HG02763 (cell line): ENCODE results near the gene RASL10B.
"Not testable (repeated sequence)": the region's sequence is repeated elsewhere in the genome, so short reads cannot be mapped to it uniquely, and the experiment has no call there.

ENCODE experiments used
- ATAC-seq: cut with Tn5 transposase; IDR thresholded peaks from one replicate; pipeline ENCODE4 v1.9.1; 2021; ENCODE audit warnings: mild to moderate bottlenecking, moderate library complexity; ENCODE audit not compliant: unreplicated experiment

The RASL10B gene

GRCh38 chr17:35740997-35741931, 9.8 kb downstream of the RASL10B start:
- ATAC-seq = no peak

DNA sequence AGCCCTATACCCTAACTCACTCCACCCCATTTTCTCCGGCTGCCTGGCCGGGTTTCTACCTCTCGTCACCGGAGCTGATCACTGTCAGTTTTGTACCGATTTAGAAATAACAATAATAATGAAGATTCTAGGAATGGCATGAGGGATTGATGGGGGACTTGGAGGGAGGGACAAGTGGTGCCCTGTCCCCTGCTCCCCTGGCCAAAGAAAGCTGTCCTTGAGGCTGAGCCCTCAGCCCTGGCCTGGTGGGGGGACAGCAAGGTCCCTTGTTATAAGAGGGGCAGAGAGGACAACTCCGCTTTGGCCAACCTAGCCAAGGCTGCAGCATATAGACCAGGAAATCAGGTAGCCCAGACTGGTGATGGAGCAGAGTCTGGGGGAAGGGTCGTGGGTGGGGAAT, 11.1 kb downstream of the RASL10B start:
- ATAC-seq = no peak

DNA sequence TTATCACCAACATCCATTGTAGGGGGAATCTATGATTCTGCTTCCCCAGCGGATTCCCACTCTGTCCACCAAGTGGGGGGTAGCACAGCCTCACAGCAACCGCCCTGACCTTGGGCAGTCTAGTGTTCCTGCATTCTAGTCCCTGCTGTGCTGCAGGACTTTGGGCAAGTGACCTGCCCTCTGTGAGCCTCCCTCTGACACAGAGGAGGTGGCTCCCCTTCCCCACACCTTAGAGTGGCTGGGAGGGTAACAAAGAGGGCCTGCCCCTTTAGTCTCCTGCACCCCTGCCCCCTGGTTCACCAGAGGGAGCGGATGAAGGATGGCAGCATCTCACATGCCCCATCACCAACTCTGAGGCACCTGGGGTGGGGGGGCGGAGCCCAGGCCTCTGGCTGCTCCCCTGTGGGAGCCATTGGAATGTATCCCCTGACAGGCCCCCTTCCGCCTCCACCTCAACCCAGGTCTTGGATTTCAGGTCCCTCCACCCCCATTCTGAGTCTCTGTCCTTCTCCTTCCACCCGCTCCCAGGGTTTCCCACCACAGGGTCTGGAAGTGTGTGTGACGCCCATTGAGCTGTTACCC, 11.5 kb downstream of the RASL10B start:
- no peak for ATAC-seq

- no peak for ATAC-seq
Observed at GRCh38 chr17:35743626-35744328, 12.3 kb downstream of the RASL10B start.

DNA sequence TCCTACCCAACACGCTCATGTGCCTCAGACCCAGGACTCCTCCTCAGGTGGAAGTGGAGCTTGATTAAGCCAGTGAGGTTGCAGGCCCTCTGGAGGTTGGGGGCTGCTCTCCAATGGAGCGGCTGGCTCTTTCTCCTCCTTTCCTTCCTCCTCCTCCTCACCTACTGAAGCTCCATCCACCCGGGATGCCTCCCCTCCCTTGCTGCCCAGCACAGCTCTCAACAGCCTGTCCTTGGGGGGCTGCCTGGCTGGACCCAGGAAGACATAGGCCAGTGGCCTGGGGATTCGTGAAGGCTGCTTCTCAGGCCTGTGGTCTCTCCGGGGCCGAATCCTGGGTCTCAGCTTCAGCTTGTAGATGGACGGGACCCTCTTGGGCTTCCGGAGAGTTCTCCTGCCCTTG, 13.4 kb downstream of the RASL10B start:
- ATAC-seq = no peak

DNA sequence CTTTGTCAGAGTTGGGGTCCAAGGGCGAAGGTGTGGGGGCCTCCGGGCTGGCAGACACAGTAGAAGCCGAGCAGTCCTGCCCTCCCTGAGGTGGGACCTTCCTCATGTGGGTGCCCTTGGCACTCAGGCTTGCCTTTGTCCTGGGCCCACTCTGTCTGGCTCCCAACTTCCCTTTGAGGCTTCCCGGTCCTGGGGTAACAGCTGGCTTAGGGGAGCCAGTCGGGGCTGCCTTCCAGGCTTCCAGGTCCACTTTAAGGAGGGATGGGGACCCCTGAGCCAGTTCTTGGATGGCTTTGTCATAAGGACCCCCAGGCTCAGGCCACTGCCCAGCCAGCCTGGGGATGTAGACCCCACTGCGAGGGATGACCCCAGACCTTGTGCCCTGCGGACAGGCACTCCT, 13.8 kb downstream of the RASL10B start:
- no peak for ATAC-seq

- ATAC-seq = no peak
Observed at GRCh38 chr17:35745749-35746320, 14.4 kb downstream of the RASL10B start.

DNA sequence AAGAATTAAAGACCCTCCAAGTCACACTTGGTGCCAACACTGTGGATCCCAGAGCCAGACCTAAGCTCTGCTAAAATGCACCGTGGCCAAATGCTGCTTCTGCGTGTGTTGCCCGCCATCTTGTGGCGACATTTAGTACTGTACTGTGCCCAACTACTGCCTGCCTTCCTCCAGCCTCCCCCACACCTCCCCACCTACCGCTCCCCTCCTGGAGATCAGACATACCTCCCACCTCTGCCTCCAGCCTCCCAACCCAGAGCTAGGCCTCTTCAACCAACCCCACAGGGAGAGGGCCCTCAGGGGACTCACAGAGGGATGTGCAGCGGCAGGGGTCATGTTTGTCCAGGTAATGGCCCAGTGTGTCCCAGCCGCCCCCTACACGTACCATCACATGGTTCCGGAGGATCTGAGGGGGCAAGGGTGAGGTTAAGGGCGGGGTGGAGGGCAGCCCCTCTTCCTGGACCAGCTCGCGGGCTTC, 16.1 kb downstream of the RASL10B start:
- ATAC-seq = no peak

- no peak for ATAC-seq
Observed at GRCh38 chr17:35748341-35748841, 17.0 kb downstream of the RASL10B start.

DNA sequence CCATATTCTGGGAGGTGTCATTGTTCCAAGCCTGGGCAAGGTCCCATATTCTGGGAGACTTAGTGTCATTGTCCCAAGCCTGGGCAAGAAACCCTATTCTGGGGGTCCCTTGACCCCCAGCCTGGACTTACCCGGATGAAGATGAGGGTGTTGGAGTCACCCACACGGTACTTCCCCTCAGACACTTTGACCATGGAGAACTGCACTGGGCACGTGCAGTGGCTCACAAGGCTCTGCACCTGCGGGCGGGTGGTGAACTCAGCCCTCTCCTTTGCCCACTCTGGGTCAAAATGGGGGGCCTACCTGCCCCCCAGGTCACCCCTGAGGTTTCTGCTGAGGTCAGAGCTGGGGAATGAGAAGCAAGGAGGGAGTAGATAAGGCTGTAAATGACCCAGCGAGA, 17.5 kb downstream of the RASL10B start:
- ATAC-seq = no peak

DNA sequence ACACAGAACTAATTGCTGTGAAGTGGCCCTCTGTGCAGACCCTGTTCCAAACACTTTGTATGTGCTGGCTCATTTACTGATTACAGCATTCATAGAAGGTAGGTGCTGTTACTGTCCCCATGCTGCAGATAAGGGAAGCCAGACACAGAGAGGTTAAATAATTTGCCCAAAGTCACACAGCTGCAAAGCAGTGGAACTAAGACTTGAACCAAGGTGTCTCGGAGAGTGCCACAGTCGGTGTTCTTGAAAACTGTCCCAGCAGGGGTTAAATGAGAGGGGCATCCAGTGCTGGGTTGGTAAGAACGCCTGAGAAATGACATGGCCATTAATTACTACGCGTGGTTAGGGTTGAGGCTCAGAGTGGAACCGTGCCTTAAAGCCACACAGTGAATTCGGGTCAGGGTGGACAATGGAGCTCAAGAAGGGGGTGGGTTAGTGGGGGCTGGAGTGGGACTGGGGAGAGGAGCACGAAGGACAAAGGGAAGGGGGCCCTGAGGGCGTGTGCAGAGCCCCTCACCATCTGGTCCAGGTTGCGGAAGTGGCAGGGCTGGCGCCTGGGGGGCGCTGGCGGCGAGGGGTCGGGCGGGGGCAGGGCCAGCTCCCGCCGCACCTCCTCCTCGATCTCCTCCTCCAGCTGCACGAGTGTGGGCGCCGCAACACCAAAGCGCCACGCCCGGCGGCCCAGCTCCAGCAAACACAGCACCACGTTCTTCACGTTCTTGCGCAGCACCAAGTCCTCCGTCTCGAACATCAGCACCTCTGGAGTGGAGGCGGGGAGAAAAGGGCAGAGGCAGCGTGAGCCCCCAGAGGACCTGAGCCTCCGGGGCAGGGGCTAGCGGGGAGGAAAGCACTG, 18.3 kb downstream of the RASL10B start:
- ATAC-seq = no peak

DNA sequence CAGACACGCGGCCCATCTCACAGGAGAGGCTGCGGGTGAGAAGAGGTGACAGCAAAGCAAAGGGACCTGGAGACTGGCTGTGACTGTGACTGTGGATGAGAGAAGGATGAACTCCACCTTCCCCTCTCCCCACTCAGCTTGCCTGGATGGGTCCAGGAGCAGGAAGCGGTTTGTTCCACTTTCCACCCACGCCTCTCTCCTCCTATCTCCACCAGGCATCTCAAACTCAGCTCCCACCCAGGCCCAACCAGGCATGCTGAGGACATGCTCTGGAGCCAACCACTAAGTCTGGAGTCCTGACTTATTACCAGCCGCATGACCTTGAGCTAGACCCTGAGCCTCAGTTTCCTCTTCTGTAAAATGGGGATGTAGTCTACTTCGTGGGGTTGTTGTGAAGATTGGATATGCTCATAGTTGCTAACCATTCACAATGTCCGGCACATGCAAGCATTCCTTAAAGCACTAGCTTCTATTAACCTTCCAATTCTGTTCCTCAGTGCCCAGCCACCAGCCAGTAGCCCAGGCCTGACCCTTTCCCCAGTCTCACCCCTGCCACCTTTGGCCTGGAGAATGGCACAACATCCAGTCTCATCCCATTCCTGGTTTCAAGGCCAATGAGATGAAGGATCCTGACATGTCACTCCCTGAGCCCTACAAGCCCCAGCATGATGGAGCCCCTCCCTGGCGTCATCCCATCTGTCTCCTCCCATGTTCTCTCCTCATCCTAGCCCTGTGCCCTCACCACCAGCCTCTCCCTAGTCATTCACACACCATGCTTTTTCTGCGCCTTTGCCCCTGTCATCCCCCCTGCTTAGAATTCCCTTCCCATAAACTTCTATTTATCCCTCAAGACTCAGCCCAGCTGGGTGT, 19.3 kb downstream of the RASL10B start:
- no peak for ATAC-seq

DNA sequence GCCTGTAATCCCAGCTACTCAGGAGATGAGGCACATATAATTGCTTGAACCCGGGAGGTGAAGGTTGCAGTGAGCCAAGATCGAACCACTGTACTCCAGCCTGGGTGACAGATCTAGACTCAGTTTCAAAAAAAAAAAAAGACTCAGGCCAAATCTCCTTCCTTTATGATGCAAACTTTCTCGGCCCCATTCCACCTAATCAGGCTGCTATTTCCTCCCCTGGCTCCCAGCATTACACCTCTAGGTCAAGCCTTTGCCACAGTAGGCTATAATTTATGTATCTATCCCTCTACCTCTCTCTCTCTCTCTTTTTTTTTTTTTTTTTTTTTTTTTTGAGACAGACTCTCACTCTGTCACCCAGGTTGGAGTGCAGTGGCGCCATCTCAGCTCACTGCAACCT, 20.1 kb downstream of the RASL10B start:
- ATAC-seq = not testable (repeated sequence)

DNA sequence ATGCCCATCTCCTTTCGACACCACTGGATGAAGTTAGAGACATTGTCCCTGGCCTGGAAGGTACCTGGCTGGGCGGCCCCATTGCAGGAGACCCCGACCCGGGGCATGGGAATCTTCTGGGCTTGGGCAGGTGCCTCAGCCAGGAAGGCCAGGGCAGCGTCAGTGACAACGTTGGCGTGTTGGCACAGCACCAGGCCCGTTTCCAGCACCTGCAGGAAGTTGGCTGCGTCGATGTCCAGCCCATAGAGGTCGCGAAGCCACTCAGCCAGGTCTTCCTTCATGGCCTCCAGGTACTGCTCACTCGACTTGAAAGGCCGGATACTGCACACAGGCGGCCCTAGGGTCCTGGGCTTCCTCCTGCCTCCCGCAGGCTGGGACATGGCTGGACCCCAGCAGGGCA, 21.0 kb downstream of the RASL10B start:
- ATAC-seq = no peak

DNA sequence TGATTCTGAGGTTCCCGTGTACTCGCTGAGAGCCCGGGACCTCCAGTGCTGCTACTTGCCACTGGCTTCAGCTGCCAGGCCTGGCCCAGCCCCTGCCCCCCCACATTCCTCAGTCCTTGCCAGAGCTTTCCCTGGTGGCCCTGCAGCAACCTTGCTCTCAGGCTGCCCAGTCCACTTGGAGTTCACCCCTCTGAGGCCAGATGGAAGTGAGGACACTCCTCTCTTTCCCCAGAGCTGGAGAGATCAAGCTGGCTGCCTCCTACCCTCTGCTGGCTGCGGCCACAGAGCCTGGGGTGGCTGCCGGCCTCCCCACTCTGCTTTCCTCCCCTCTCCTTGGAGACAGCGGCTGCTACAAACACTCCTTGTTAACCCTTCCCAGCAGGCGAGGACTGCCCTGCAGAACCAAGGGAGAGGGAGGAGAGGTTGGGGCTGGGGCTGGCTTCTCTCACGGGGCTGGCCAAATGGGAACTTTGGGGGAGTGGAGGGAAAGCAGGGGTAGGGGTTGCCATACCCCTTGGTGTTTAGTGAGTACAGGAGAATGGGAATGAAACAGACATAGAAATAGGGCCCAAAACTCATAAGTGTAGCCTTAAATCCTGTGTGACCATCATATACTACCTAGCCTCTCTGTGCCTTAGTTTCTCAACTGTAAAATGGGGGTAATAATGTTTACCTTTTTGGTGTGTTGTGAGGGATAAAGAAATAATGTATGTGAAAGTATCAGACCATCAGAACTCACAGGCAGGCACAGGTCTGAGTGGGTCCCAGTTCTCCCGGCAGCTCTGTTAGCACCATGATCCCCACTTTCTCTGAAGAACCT, 21.7 kb downstream of the RASL10B start, which contains the start of gene GAS2L2:
Gene GAS2L2 (minus strand): TSS at position 295 of the 820 bp plus-strand sequence. CDS start 389 bp downstream, outside the sequence.
- no peak for ATAC-seq

DNA sequence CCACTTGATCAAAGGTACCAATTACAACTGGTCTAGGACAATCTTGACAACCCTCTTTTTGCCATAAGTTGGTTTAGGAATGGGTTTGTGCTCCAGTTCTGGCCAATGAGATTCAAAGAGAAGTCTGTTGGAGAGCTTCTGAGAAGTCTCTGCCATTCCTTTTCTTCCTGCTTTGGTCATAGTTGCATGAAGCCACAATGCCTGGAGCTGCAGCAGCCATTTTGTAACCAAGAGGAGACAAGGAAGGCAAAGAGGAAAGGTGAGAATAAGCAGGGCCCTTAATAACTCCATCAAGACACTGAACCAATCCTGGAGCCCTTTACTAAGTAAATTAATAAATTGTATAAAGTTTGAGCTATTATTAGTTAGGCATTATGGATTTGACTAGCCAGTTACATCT, 25.8 kb downstream of the RASL10B start:
- no peak for ATAC-seq

DNA sequence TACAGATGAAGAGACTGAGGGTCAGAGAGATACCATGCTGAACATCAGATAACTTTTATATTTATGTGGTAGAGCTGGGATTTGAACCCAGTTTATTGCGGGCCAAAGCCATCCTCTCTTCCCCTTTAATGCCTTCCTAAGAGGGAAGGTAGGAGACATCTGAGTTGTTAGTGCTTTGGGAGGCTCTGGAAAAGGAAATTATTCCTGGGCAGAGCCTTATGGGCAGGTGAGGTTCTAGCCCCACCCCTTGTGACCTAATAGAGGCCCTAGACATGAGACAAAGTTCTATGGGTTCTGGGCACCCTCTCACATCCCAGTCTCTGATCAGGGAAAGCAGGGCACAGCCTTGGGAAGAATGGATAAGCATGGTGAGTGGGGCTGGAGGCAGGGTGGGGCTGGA, 29.1 kb downstream of the RASL10B start, which contains the start of gene C17orf50:
Gene C17orf50 (plus strand): TSS at position 301 of the 400 bp plus-strand sequence. CDS start 55 bp downstream, at position 356.
- no peak for ATAC-seq

- no peak for ATAC-seq
Observed at GRCh38 chr17:35761601-35762000, 30.2 kb downstream of the RASL10B start.
